Measurements from ENCODE around the gene FBXO15. TPM values are rescaled to one million over a fixed set of nuclear protein-coding genes. Genes with fewer than 3 reads are reported as not detected.
A peak's percentile ranks its signal among the peaks of the same experiment; 100 is the strongest.

The FBXO15 gene, protein sequence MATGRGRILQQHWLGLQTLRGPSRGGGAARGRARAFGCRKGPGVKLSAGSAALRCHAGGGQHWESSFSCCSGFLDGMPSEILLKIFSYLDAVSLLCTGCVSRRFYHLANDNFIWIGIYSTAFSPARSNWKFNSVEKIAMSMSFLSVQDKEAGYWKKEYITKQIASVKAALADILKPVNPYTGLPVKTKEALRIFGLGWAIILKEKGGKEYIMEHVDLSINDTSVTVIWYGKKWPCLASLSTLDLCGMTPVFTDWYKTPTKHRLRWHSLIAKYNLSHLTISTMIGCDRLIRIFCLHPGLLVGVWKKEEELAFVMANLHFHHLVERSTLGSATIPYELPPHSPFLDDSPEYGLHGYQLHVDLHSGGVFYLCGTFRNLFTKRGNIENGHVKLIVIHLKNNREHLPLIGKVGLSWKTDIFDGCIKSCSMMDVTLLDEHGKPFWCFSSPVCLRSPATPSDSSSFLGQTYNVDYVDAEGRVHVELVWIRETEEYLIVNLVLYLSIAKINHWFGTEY
- 1 to 10 TPM; 2.8 to 7.1 (median 5.4) TPM for polyA plus RNA-seq (ENCODE audit: insufficient read length in 4 of 4)

DNA sequence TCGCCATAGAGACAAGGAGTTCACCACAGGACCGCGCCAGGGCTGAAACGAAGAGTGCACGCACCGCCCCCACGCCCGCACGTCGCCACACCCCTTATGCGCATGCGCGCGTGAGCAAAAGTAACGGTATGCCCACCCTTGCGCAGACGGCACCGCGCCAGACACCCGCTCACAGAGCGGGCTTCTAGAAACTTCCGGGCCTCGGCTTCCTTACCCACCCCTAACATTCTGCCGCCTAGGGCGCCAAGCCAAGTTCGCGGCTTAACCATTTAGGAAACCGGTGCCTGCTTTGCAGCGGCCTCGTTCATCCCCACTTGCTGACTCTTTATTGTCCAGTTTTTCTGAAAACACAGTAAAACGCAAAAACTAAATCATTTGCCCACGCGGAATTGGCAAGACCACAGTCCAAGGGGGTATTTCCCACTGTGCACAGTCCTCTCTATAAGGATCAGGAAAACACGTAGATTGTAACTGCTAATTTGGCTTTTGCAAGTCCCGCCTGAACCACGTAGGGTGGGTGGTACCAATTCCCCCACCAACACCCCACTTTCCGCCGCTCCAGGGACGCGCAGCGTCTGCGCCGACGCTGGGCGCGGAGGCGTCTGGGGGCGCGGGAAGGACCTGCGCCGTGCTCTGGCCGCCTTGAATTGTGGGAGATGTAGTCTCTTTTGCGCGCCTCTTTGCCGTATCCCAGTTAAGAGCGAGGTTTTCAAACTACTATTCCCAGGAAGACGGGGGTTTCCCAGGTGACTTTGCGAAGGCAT is at the start of gene FBXO15, which contains the start of gene TIMM21:
Gene FBXO15, minus strand, starts transcription at position 56 of the 764 bp plus-strand sequence. Its CDS starts 49 bp downstream, at position 7.
Gene TIMM21, plus strand, starts transcription at position 745 of the 764 bp plus-strand sequence. CDS start 286 bp downstream, outside the sequence.
- peak; percentile 90 to 95 (median 93) for DNase-seq (ENCODE audit: low read depth in 4 of 4, low spot score in 3 of 4)

DNA sequence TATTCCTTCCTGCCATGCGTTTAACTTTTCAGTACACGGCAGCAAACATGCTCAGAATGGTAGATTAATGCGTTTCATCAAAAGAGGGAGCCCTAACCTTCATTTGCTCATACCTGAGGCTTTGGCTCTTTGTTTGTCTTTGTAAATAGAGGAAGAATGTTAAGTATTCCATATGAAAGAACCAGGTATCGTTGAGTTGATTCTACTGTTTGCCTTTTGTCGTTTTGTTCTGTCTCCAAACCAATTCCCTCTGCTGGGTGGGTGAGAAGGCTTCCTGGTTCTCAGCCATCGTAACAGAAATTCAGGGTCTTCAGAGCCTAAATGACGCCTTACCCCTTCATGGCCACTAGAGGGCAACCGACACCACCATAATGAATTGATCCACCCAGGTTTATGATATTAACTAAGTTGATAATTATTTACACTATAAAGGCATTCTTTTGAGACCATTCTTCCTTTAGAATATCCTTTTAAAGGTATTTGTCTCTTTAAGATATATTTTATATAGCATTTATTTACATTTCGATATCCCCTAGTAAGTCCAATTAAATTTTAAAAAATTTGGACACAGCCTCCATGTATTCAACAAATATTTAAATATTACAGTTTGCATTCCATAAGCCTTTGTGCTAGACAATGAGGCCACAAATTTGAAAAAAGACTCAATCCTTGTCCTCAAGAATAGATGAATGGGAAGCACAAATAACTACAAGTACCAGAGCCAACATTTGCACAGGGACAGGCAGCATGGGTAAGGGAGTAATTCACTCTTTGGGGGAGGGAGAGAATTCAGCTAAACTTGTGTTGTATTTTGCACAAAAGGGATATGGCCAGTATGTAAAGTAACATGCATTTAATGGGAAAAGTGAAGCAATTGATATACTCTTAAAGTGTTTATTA is 48.8 kb upstream of the FBXO15 start:
- peak; percentile 52 to 69 (median 58) for DNase-seq (ENCODE audit: low read depth in 4 of 4, low spot score in 3 of 4)

DNA sequence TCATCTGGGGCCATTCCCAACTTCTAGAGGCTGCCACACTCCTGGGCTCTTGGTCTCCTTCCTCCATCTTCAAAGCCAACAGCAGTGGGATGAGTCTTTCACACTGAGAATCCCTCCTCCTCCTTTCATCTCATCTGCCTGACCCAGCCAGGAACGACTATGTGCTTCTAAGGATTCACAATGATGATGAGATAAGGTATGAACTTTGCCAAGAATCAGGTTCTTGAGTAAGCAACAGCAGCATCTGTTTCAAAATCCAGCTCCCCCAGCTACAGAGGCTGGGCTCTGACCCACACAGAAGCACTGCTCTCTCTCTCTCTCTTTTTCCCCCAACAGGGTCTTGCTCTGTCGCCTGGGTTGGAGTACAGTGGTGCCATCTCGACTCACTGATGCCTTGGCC is 47.1 kb upstream of the FBXO15 start:
- DNase-seq (ENCODE audit: low read depth in 4 of 4, low spot score in 3 of 4): no peak

DNA sequence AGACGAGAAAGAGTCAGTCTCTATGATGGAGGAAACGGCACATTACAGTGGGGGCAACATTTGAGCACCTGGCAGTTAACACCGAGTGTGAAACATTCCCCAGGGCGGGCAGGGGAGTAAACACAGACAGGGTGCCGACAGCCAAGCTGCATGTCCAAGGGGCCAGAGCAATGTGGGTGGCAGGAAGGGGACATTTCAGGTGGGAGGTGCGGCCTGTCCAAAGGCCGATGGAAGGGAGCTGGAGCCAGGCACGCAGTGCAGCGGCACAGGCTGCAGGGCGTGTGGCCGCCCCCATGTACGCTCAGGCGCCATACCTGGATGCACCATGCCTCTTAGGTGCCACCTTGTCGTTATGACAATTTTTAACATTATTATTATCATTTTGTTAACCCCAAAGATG is 43.9 kb upstream of the FBXO15 start:
- DNase-seq (ENCODE audit: low read depth in 4 of 4, low spot score in 3 of 4): no peak

DNA sequence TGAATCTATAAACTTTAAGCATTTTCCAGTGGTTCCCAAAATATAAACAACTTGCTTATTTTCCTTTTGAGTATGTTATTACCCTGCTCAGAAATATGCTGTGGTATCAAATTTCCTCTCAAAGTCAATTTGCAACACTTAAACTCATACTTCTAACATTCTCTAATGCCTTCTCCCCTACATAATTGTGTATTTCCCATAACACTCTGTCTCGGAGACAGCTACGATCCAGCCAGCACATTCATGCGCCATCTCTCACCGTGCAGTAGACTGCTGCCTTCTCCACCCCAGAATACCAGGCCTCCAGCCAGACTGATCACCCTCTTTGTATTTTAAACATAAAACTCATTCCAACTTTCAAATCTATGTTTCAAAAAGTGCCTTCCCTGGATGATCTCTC is 42.5 kb upstream of the FBXO15 start:
- no peak for DNase-seq (ENCODE audit: low read depth in 4 of 4, low spot score in 3 of 4)

DNA sequence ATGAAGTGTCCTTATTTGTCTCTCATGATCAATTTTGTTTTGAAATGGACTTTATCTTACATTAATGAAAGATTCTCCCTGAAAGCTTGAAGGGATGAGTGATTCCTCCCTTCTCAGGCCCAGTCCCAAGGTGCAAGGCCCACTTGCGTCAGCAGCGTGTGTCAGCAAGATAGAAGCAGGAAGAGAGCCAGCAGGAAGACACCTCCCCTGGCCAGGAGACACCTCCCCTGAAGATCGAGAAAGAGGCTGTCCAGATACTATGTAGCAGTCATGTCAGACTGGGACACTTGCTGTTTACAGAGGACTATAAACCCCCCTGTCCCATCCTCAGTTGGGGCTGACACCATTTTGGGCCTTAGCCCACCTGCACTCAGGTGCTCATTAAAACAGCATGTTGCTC is 39.0 kb upstream of the FBXO15 start:
- no peak for DNase-seq (ENCODE audit: low read depth in 4 of 4, low spot score in 3 of 4)

DNA sequence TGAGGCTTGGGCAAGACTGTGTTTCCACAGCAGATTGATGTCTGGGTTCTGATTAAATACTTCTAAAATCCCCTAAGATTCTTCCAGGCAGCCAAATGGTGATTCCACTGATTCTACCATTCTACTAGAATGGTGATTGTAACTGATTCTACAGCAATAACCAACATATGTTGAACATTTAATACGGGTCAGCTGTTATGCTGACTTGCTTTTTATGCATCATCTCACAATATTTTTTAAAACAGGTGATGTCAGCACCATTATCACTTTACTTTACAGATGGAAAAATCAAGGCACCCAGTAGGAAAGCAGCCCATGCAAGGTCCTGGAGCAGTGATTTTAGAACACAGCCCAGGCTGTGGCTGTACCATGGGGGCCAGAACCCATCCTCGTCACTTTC is 38.2 kb upstream of the FBXO15 start:
- DNase-seq (ENCODE audit: low read depth in 4 of 4, low spot score in 3 of 4): no peak

DNA sequence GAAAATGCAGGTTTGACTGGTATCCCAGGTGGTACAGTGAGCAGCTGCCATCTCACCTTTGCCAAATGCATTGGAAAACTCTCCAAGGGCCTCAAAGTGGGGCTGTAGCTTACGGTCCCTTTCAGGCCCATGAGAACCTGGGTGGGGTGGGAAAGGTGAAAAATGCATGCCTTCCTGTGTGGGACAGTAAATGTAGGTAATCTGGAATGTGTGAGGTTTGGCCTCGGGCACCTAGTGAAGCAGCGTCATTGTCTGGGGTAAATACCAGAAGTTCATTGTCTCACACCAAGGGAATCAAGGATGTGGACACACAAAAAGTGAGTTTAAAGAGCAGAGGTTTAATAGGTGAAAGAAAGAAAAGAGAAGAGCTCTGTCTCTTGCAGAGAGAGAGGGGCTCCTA is 37.2 kb upstream of the FBXO15 start:
- DNase-seq (ENCODE audit: low read depth in 4 of 4, low spot score in 3 of 4): no peak

DNA sequence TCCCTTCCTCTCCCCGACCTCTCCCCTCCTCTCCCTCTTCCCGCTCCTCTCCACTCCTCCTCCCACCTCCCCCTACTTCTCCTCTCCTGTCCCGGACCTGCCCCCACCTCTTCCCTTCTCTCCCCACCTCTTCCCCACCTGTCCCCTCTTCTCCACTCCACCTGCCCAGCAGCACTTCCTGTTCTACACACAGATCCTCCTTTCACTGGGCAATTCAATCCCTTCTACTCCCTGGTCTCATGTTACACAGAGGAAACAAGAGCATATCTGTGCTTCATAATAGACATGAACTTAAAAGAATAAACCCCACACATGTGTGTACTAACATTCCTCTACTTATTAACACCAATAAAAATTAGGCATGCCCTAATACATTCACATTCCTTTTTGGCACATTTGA is 35.5 kb upstream of the FBXO15 start:
- no peak for DNase-seq (ENCODE audit: low read depth in 4 of 4, low spot score in 3 of 4)

DNA sequence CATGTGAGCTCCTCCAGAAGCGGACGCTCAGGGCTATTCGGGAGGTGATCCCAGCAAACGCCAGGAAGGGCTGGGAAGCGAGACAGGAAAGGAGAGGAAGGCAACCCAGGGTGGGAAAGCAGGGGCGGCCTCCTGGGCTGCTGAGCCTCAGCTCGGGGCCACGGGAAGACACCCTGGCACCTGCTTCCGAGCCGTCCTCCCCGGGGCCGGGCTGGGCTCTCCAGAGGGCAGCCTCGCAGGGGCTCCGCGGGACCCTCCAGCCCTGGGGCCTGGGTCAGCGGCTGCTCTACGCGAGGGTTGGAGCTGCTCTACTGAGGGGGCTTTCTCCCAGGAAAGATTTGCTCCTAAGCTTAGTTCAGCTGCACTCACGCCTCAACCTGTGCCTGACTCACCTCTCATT is 34.7 kb upstream of the FBXO15 start:
- no peak for DNase-seq (ENCODE audit: low read depth in 4 of 4, low spot score in 3 of 4)

DNA sequence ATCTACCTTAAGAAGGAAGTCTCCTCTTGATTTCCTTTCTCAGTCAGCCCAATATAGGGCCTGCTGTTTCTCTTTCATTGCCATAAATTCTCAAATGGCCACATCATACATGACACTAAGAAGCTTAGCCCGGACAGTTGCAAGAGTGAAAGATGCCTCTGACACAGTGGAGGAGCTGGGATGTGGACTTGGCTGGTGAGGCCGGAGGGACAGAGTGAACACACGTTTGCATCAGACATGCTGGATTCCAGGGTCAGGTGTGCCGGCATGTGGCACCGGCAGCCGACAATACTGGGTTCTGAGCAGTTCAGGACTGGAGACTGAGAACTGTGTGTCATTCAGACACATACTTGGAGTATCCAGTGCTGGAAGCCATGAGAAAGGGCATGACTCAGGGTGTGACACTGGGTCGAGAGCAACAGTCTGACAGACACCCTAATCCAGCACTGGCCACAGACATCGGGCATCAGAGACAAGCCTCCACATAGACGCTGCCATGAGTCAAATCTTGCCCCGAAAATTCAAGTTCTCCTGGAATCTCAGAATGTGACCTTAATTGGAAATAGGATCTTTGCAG is 32.1 kb upstream of the FBXO15 start:
- DNase-seq (ENCODE audit: low read depth in 4 of 4, low spot score in 3 of 4): no peak

DNA sequence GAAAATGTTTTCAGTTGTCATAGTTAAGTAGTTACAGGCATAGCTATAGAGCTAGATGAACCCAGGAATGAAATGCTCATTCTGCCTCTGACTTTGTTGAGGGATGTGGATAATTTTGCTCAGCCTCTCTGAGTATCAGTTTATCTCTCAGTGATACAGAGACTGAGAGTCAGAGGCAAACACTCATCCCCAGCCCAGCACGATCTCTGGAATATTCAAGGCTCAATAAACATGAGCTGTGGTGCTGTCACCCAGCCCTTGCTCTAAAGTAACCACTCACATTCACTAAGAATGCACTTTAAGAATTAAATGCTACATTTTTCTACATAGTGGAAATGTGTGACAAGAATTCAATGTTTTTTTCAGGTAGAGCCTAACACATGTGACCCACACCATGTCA is 31.2 kb upstream of the FBXO15 start:
- no peak for DNase-seq (ENCODE audit: low read depth in 4 of 4, low spot score in 3 of 4)

DNA sequence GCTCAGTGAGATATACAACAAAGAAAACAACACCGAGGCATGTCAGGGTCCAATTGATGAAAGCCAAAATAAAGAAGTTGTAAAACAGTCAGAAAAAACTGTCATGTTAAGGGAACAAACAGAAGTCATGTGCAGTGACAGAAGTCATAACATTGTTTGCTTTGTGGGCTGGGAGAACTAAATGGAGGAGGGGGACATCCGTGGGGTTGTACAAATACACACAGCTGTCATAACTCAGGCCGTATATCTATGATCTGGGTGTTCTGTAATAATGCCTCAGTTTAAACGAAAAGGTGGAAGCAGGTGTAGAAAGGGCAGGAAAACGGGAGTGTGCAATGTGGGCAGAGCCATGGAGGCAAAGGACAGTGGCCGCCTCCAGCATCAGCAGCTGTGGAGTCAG is 28.0 kb upstream of the FBXO15 start:
- DNase-seq (ENCODE audit: low read depth in 4 of 4, low spot score in 3 of 4): no peak

DNA sequence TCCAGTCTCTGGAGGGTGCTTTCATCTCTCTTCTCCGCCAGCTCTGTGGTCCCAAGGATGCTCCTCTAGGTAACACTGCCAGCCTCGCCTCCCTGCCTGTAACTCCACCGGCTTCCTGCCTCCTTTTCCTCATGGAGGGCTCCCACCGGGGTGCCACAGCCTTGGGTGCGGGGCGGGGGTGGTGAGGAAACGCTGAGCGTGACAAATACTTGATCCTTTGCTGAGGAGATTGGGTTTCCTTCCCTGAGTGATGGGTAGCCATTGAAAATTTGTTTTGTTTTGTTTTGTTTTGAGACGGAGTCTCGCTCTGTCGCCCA is 25.8 kb upstream of the FBXO15 start:
- DNase-seq (ENCODE audit: low read depth in 4 of 4, low spot score in 3 of 4): no peak

DNA sequence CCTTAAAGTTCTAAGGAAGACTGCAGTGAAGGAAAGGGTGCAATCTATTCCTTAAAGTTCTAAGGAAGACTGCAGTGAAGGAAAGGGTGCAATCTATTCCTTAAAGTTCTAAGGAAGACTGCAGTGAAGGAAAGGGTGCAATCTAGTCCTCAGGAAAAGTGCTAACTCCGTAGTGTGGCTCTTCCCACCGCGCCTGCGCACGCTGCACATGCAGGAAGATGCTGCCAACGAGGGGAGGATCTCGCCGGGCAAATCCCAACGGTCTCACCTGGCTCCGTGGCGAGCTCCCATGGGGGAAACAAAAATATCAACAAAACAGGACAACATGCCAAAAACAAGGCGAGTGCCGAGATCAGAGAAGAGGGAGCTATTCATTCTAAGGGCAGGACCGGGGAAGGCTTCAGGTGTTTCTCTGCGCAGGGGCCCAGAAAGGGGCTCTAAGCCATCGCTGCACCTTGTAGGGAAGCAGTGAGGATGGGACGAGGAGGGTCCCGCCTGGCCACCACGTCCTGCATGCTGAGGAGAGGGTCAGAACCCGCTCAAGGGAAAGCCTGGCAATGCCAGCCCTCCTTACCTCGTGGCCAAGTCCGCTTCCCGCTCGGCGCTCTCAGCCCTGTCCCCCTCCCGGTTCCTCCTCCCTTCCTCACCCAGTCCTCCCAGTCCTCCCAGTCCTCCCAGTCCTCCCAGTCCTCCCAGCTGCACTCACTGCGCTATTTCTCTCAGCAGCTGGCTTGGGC is 25.2 kb upstream of the FBXO15 start:
- DNase-seq (ENCODE audit: low read depth in 4 of 4, low spot score in 3 of 4): no peak

DNA sequence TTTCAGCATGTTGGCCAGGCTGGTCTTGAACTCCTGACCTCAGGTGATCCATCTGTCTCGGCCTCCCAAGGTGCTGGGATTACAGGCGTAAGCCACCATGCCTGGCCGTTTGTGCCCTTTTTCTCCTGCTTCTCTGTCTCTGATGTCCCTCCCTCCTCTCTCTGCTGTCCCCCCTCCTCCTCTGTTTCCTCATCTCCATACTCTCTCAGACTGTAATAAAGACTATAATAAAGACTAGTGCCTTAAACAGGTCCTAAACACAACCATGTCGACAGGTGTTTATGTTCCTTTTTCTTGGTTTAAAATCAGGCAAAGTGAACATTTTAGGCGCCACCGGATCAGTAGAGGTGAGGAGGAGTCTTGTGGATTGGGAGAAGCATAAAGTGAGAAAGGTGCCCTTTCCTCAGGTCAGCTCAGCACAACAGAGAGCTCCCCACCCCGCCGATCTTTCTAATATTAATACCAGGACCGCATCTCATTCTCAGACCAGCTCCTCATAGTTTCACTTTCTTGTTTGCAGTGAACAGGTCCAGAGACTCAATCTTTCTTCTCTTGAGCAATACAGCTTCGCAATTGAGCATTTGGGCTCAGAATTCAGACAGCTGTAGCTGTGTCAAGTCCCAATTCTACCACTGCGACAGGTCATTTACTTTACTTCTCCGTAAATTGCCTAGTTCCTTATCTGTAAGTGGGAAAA is 24.4 kb upstream of the FBXO15 start:
- no peak for DNase-seq (ENCODE audit: low read depth in 4 of 4, low spot score in 3 of 4)

DNA sequence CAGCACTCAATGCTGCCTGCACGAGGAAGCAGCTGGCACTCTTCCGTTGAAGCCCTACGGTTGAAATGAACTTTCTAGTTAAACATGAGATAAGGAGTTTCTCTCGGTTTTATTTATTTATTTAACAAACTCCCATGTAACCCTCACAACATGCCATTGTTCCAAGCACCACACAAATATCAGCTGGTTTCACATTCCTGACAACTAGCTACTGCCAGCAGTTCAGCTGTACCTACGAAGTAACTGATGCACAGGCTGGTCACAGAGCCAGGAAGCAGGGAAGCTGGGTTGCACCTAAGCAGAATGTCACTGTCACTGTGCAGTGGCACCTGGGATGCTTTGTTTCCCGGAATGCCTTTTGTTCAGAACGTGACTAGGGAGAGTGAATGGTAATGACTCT is 18.8 kb upstream of the FBXO15 start:
- no peak for DNase-seq (ENCODE audit: low read depth in 4 of 4, low spot score in 3 of 4)

DNA sequence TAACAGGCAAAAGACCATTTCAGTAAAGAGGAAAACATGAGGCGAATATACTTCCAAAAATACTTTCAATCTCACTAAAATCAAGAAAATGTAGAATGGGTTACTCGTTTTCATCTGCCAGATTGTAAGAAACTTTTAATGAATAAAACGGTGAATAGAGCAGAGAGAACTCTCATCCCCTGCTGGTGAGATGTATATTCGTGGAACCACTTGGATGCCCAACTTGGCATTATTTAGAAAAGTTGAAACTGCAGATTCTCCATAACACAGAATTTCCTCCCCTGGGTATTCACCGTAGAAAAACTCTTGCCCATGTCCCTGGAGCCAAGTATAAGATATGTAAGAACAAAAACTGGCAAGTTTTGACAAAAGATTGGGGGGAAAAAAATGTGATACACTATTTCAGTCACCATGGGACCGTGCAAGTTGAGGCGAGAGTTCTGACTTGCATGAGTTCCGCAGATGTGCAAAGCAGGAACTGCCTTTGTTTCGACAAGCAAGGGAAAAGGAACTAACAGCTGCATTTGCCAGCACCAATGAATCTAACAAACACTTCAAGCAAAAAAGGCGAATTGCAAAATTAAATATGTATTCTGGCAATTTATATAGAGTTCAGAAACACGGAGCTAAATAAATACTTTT is 15.5 kb upstream of the FBXO15 start:
- no peak for DNase-seq (ENCODE audit: low read depth in 4 of 4, low spot score in 3 of 4)

DNA sequence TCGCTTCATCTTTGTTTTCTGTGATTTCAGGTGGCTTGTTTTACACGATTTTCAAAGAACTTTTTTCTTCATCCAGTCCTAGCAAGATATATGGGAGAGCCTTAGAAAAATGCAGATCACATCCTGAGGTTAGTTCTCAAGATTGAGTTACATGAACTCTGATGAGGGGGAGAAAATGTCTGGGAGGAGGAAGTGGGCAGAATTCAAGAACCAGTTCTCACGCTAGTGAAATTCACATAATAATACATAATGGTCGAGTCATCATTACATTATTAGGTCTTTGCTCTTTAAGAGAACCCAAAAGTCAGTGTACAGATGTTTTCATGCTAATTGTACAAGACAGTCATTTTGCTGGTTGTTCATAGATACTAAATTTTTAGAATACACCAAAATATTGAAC is 7.6 kb upstream of the FBXO15 start:
- DNase-seq (ENCODE audit: low read depth in 4 of 4, low spot score in 3 of 4): no peak

Data from right renal pelvis (tissue), 4 donors.